GM12892 (cell line): Measurements from ENCODE around the gene CD72.
"Not testable (repeated sequence)": the region's sequence is repeated elsewhere in the genome, so short reads cannot be mapped to it uniquely, and the experiment has no call there.

Source experiments
- POLR2A ChIP-seq: IDR thresholded peaks from 2 replicates; pipeline ENCODE4 v1.6.1; 2011; ENCODE audit warnings: low read depth, low read length, control low read depth
- POLR2AphosphoS5 ChIP-seq: IDR thresholded peaks from 2 replicates; pipeline ENCODE4 v1.6.1; 2011; ENCODE audit warnings: low read depth, low read length, control low read depth
- TAF1 ChIP-seq: IDR thresholded peaks from 2 replicates; pipeline ENCODE4 v1.6.1; 2011; ENCODE audit warnings: low read depth, mild to moderate bottlenecking, control low read depth, low read length, borderline replicate concordance

- not testable (repeated sequence) for TF ChIP-seq POLR2AphosphoS5, POLR2A, TAF1
Measured at GRCh38 chr9:35645736-35646135, 27.5 kb upstream of the CD72 start.
